GM03348 (cell line): ENCODE data around the gene ATG12.
A peak's percentile ranks its signal among the peaks of the same experiment; 100 is the strongest.
"Not testable (repeated sequence)": the region's sequence is repeated elsewhere in the genome, so short reads cannot be mapped to it uniquely, and the experiment has no call there.

Experiments
- DNase-seq: peaks from one replicate; pipeline ENCODE4 v3.0.0; 2012; ENCODE audit warnings: low spot score

ATG12 gene

DNA sequence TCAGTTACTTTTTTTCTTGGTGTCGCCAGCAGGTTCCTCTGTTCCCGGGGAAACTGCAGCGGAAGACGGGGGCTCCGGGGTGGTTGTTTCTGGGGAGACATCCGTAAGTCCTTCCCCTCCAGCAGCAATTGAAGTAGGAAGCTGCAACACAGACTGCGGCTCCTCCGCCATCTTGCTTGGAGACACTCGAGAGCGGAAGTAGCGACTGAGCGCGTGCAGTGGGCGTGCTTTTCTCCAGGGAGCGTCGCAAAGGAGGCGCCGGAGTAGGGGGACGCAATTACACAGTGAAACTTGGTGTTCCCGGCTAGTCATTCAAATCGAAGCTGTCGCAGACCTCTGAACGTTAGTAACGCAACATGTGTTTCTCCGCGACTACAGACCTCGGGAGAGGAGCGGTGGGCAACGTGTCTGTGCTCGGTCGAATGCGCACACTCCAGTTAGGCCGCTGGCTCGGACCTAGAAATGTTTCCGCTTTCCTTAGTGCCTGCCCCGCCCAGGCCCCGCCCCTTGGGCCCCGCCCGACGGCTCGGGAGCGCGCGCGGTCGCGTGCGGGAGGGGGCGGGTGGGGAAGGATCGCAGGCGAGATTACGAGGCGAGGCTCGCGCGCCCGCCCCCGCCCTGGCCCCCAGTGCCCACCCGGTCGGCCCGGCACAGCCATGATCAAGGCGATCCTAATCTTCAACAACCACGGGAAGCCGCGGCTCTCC, at the start of gene ATG12, which contains the start of gene AP3S1:
Gene ATG12, minus strand, starts transcription at position 184 of the 707 bp plus-strand sequence. Its CDS starts 13 bp downstream, at position 171.
Gene AP3S1, plus strand, starts transcription at position 554 of the 707 bp plus-strand sequence. Its CDS starts 103 bp downstream, at position 657.
- peak; percentile 97 for DNase-seq

DNA sequence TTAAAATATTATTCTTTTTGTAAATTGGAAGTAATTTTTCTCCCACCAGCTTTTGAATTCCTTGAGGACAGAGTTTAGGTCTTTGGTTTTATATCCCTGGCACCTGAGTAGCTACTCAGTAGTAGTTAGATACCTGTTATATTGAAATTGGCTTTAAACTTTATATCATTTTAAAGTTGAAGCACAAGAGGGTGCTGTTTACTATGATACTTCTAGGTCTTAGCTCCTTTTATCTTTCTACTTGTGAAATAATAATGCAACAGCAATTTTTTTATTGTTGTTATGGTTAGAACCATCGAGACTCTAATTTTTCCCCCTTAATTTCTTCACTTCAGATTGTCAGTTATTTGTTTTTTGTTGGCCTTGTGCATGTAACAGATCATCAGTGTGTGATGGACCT, 46.7 kb upstream of the ATG12 start:
- peak; percentile 33 for DNase-seq

DNA sequence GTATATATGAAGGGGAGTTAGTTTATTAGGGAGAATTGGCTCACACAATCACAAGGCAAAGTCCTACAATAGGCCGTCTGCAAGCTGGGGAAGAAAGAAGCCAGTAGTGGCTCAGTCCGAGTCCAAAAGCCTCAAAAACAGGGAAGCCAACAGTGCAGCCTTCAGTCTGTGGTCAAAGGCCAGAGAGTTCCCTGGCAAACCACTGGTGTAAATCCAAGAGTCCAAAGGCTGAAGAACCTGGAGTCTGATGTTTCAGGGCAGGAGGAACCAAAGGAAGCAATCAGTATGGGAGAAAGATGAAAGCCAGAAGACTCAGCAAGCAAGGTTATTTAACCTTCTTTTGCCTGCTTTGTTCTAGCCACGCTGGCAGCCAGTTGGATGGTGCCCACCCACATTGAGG, 43.8 kb upstream of the ATG12 start:
- not testable (repeated sequence) for DNase-seq

DNA sequence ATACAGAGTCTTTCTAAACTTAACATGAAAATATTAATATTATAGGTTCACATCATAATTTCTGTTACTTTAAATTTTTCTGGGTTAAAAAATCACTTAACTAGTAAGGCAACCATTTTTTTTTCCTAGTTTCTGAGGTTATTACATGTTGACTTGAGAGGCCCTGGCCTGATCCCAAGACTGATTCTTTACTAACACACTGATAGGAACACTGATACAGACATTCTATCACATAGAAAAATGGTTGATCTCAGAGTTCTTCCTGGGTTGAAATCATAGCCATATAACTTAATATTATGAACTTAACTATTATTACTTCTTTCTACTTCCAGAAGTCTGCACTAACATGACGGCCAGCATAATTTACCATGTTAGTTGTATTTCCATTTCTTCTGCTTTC, 43.3 kb upstream of the ATG12 start:
- DNase-seq, result no peak

DNA sequence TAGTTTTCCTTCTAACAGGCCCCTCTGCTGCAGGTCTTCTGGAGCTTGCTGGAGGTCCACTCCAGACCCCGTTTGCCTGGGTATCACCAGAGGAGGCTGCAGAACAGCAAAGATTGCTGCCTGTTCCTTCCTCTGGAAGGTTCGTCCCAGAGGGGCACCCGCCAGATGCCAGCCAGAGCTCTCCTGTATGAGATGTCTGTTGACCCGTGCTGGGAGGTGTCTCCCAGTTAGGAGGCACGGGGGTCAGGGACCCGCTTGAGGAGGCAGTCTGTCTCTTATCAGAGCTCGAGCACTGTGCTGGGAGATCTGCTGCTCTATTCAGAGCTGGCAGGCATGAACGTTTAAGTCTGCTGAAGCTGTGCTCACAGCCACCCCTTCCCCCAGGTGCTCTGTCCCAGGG, 41.1 kb upstream of the ATG12 start:
- DNase-seq, result not testable (repeated sequence)

DNA sequence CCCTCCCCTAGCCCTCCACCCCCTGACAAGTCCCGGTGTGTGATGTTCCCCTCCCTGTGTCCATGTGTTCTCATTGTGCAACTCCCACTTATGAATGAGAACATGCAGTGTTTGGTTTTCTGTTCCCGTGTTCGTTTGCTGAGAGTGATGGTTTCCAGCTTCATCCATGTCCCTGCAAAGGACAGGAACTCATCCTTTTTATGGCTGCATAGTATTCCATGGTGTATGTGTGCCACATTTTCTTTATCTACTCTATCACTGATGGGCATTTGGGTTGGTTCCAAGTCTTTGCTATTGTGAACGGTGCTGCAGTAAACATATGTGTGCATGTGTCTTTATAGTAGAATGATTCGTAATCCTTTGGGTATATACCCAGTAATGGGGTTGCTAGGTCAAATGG, 36.0 kb upstream of the ATG12 start:
- not testable (repeated sequence) for DNase-seq

DNA sequence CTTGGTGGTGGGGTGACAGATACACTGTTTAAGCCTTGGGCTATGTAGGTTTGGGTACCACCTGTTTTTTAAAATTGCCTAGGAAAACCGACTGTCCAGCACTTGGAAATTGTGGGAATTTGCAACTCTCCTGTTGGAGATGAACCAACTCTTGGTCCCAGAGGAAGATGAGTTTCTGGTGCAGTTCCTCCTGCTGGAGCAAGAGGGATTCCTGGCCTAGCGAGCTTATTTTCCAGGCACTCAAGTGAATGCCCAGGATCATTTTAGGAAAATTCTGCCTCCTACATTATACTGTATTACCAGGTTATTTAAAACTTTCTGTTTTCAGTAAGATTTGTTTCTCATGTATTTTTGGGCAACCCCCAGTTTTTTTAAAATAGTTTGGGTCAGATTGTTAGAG, 34.1 kb upstream of the ATG12 start:
- DNase-seq, result no peak

DNA sequence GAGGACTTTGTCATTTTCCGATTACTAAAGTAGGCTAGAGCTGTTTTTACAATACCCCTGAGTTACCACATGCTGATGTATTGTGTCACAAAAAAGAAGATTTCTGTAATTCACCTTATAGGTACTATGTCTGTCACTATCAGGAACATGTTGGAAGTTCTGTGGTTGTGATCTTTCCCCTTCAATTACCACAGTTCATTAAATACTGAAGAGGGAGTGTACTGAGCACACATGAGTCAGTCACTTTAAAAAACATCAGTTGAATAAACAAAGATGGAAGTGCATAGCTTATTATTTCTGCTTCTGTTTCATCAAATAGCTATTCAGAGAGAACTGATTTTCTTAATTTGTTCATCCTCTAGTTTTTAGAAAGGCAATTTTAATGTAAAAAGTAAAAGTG, 32.0 kb upstream of the ATG12 start:
- no peak for DNase-seq

DNA sequence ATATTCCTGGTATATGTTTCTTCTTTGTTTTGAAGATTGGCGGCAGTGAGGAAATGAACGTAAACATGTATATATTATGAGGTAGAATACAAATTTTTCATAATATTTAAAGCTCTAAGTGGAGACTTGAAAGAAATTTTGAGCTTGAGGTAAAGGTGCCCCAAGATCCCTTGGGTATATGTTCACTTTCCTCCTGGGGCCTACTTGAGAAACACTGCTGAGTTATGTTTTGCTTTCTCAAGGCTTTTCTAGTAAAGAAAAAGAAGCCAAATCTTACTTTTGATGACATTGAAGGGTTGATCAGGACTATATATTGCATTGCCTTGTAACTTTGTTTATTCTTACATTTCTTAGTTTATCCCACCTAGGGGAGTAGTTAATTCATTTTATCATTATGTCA, 31.1 kb upstream of the ATG12 start:
- no peak for DNase-seq

DNA sequence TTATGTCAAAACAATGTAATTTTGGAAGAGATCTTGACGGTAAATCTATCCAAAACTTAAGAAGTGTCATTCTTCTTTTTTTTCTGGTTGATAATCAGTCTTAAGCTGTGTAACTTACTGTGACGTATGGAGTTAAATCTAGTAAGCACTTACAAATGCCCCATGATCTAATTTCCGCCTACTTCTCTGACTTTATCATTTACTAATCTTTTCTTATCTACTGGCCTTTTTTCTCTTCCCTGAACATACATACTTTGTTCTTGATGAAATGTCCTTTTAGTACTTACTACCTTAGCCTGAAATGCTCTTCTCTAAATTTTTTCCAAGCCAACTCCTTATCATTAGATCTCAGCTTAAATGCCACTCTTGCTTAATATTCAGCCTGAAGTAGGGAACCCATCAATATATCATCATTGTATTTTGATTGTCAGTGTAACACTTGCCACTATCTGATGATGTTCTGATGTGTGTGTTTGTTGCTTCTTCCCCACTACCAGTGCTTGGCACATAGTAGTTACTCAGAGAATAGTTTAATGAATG, 28.0 kb upstream of the ATG12 start:
- no peak for DNase-seq

DNA sequence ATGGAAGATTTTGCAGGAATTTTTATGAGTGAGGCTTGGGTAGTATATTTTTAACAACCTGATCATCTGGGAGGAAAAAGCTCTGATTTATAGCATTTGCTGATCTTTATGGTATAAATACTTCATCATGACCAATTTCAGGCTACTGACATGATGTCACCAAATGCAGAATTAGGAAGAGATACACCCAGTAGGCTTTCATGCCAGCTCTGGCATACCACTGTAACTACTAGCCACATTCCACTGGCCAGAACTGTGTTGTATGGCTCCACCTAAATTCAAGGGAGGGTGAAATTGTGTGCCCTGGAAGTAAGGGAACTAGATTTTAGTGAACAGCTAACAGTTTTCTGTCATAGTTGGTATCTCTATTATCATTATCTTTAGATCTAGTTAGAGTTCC, 18.0 kb upstream of the ATG12 start:
- peak; percentile 27 for DNase-seq

DNA sequence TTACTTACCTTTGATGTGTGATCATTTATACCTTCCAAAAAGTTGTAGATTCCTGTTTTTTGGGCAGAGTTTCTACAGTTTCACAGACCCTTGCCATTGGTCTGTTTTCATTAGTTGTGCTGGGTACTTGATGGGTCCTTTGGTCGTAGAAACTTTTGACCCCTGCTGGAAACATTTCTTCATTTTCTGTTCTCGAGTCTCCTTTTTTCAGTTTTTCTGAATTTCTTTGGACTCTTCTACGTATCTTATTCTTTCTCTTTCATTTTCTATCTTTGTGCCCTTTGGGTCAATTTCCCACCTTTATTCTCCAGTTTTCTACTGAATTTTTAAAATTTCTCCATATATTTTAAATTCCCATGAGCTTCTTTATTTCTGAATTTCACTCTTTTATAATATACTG, 17.0 kb upstream of the ATG12 start:
- no peak for DNase-seq

DNA sequence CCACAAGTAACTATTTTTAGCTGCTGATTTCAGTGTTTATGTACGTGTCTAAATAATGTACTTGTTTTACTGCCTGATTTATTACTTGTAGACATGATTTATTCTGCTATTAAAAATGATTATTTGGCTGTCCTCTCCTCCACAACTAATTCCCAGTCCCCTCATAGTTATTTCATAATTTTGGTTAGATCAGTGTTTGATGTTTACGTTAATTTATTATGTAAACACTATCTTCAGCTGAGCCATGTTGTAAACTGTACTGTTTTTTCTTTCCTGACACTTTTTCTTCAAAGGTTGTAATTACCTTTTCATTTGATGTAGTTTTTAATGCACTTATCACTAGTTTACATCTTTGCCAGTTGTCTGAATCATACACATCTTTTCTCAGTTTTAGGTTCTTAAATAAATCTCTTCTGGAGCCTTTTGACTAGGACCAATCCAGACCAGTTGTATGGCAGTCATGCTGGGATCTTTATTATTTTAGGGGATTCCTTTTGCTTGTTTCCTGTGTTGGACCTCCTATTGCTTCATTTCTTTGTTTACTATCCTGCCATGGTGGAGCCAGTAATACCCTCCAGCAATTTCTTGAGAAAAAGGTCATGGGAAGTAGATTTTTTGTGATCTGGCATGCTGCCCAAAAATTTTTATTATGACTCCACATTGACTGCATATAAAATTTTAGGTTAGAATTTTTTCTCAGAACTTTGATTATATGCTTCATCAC, 16.4 kb upstream of the ATG12 start:
- no peak for DNase-seq

DNA sequence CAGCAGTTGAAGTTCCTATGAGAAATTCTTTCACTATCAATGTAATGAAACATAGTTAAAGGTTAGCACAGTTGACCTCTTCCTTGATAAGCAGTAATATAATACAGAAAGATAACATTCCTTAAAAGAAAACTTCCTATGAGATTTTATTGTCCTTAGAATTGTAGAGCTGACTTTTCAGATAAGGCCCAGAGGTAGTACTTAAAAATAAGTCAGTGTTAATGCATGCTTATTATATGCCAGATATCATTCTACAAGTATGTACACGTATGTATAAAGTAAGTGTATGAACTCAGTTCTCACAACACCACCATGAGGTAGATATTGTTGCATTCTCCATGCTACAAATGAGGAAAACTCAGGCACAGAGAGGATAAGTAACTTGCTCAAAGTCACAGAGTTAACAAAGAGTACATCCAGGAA, 15.7 kb upstream of the ATG12 start:
- DNase-seq, result no peak

DNA sequence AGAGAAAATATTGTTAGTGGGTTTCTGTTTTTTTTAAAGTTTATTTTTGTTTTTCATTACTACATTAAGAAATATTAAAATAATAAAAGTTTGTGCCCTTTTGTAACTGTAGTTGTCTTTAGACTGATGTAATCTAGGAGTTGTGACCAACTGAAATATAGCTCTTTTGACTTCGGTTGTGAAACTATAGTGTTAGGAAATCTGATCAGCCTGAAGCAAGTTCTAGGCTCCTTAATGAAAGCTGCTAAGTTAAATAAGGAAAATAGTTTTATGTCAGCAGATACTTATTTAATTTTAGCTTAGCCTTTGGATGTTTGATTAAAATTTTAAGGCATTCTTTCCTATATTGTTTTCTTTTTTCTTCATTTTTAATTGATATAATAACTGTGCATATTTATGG, 14.6 kb upstream of the ATG12 start:
- peak; percentile 35 for DNase-seq

DNA sequence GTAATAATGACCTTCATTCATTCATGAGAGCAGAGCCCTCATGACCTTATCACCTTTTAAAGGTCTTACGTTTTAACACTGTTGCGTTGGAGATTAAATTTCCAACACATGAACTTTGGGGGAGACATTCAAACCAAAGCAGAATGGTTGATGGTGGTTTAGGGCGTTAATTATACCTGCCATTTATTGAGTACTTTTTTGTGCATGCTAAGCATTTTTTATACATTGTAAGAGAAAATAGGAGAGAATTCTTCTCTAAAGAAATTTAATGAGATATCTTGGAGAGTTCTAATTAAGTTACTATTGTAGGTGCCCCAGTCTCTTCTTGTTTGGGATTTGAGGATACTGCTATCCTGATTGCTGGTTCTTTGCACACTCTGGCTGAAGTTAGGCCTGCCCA, 12.8 kb upstream of the ATG12 start:
- DNase-seq, result no peak

DNA sequence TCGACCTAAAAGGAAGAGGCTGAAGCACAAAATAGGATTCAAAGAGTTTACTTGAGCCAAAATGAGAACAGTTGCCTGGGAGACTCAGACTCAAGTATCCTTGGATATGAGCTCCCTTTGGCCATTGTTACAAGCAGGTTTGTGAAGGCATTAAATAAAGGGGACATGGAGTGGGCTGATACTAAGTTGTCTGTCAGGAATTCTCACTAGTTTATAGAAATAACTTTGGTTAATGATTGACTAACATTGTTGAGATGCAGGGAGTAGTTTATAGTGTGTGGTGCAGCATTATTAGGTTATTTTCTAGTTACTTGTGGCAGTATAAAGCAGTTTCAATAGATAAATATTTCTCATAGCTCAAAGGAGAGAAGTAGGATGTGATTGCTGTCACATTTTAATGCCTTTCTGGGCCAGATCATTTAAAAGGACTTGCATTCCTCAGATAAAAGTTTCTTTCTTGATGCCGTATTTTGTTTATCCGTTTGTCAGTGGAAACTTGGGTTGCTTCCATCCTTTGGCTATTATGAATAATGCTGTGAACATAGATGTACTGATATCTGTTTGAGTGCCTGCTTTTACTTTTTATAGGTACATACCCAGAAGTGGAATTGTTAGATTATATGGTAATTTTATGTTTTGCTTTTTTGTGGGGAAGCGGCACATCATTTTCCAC, 9.5 kb upstream of the ATG12 start:
- no peak for DNase-seq

DNA sequence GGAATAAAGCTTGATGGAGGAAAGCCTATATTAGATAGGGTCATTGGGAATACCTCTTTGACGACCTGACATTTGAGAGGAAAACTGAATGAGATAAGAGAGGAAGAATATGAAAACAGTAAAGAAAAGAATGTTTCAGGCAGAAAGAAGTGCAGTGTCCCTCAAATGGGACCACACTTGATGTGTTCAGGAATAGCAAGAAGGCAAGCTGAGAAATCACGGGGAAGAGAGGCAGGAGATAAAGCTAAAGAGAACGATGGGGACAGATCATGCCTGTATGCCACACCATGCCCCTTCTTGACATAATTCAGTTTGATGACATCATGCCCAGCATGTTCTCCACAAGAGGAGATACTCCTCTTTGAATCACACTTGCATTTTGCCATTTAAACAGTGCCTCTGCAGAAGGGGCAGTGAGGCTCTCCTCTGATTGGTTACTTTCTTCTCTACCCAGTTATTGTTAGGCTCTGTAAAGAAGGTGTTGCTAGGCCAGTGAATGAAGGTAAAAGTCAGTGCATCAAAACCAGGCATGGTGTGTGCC, 8.0 kb upstream of the ATG12 start:
- DNase-seq, result no peak

DNA sequence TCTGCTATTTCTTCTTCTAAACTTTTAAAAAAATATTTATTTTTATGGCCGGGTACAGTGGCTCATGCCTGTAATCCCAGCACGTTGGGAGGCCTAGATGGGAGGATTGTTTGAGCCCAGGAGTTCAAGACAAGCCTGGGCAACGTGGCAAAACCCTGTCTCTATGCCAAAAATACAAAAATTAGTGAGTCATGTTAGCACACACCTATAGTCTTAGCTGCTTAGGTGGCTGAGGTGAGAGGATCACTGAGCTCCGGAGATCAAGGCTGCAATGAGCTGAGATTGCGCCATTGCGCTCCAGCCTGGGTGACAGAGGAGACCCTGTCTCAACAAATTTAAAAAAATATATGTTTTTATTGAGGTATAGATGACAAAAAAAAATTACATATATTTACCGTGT, 5.9 kb upstream of the ATG12 start:
- DNase-seq, result no peak

DNA sequence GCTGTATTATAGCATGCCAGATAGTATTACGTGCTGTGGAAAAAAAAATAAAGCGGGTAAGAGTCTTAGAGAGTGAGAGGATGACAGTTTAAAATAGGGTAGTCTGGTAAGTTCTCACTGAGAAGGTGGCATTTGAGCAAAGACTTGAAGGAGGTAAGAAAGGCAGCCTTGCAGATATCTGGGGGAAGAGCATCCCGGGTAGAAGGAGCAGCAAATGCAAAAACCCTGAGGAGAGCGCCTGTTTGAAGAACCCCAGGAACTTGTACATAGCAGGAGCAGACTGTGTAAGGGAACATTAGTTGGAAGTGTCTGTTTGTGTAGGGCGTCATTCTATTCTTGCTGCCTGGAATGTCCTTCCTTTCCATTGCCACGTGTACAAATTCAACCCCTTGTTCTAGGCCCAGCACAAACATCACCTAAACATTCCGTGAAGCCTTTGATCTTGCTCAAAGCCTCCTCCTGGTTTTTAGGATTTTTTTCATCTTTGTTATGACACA, 3.0 kb upstream of the ATG12 start:
- peak; percentile 5 for DNase-seq

DNA sequence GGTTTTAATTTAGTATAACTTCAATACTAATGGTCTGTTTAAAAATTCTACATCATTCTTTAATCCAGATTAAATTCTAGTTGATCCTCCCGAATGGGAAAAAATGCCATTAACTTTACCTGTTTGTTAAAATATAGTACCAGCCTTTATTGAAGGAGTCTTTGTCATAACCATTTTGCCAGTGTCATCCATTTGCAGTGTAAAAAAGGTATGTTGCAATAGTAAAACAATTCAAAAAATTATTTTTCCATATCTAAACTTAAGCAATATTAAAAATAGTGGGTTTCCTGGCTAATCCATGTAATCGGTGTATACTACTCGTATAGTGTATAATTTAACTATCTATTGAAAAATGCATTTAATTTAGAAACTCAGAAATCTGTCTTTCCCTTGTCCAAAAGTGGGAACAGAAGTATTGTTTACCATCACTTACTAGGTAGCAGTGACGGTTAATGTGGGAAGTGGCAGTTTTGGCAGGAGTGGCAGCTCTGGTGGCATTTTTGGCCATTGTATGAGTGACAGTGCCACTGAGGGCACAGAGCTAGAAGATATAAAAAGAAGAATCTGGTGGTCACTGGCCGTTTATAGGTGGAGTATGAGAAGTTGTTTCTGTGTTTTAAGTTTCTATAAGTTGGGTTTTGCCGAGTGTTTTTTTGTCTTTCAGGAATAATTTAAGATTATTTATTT, 2.2 kb upstream of the ATG12 start:
- no peak for DNase-seq

DNA sequence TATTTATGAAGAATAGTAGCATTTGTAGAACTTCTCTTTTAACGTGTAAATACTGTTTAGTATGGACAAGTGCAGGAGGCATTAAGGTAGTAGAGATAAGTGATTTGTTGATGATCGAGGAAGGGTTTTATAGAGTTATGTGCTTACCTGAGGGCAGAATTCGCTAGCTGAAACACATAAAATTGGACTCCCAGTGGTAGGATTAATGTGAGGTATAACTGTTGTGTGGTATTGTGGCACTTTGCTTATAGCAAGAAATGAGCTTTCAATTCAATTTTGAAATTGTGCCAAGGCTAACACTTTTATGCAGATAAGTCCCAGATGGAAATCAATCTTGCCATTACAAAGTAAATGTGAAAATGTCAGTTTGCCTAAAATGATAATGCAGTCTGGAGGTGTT, 1.6 kb upstream of the ATG12 start:
- no peak for DNase-seq
